GM18858 (cell line): ENCODE data around the gene OLFML2A.

Source experiments
- ATAC-seq: cut with Tn5 transposase; IDR thresholded peaks from one replicate; pipeline ENCODE4 v1.9.1; 2021; ENCODE audit not compliant: unreplicated experiment

The OLFML2A gene

GRCh38 chr9:124794902-124795491, 18.1 kb downstream of the OLFML2A start:
- no peak for ATAC-seq

GRCh38 chr9:124795881-124796431, 19.0 kb downstream of the OLFML2A start:
- ATAC-seq, result no peak

GRCh38 chr9:124797343-124798103, 20.6 kb downstream of the OLFML2A start:
- ATAC-seq, result no peak

GRCh38 chr9:124799274-124800006, 22.5 kb downstream of the OLFML2A start:
- ATAC-seq, result no peak

GRCh38 chr9:124800306-124801259, 23.6 kb downstream of the OLFML2A start:
- ATAC-seq, result no peak

GRCh38 chr9:124801356-124801755, 24.4 kb downstream of the OLFML2A start:
- no peak for ATAC-seq

GRCh38 chr9:124802426-124802825, 25.5 kb downstream of the OLFML2A start:
- no peak for ATAC-seq

- no peak for ATAC-seq
These were observed 27.0 kb downstream of the OLFML2A start for GRCh38 chr9:124803911-124804310.

GRCh38 chr9:124805186-124805585, 28.3 kb downstream of the OLFML2A start:
- ATAC-seq, result no peak

GRCh38 chr9:124808246-124808956, 31.5 kb downstream of the OLFML2A start:
- no peak for ATAC-seq

GRCh38 chr9:124809211-124809610, 32.3 kb downstream of the OLFML2A start:
- no peak for ATAC-seq

- ATAC-seq, result no peak
These were observed 33.0 kb downstream of the OLFML2A start for GRCh38 chr9:124809741-124810500.

- no peak for ATAC-seq
These were observed 33.9 kb downstream of the OLFML2A start for GRCh38 chr9:124810663-124811355.

- no peak for ATAC-seq
These were observed 35.5 kb downstream of the OLFML2A start for GRCh38 chr9:124812441-124812876.

- no peak for ATAC-seq
These were observed 36.1 kb downstream of the OLFML2A start for GRCh38 chr9:124813041-124813440.

GRCh38 chr9:124813501-124814163, 36.7 kb downstream of the OLFML2A start:
- ATAC-seq, result no peak

GRCh38 chr9:124814164-124814535, 37.2 kb downstream of the OLFML2A start:
- no peak for ATAC-seq

- no peak for ATAC-seq
These were observed 38.7 kb downstream of the OLFML2A start for GRCh38 chr9:124815601-124816000.
